ENCODE results near the gene RTL10.
"Not testable (repeated sequence)": the region's sequence is repeated elsewhere in the genome, so short reads cannot be mapped to it uniquely, and the experiment has no call there.

The RTL10 gene

DNA sequence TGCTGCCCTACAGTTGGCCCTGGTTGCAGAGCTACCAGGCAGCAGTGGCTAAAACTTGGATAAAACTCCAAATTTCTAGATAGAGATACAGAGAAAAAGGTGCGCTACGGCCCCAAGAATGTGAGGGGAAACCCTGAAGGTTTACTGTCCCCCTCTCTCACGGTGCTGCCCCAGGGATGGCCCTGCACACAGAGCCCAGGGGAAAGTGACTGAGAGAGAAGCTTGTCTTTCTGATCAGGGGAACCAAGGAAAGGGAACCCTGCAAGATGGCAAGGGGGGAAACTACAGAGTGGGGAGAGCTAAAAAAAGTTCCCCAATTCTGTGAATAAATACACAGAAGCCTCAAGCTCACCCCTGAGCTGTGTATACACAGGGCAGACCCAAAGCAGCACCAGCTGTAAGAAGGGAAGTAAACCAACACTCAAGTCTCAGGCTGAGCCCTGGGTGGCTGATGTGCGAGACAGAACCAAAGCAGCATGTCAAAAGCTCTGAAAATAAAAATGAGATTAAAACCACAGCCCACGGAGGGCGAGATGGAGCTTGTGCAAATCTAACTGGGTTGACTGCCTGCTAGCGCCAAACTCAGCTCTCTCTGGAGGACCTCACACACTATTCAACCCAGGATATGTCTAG lies 22.1 kb downstream of the RTL10 start:
- Histone ChIP-seq H3K4me1 (ENCODE audit: insufficient read depth, poor library complexity, severe bottlenecking) (peaks cover 2% of the 10 kb centered on the region), H3K27ac (ENCODE audit: poor library complexity, severe bottlenecking) (no peak overlapping the region), H3K4me3 (ENCODE audit: severe bottlenecking) (no peak overlapping the region), H3K9me3 (ENCODE audit: severe bottlenecking) (no peaks in the 10 kb centered on the region), H3K27me3 (ENCODE audit: insufficient read depth, poor library complexity, severe bottlenecking) (no peaks in the 10 kb centered on the region), H3K36me3 (ENCODE audit: low read depth) (no peaks in the 10 kb centered on the region)
- ATAC-seq (ENCODE audit: low read depth) (no peak), DNase-seq (ENCODE audit: low spot score) (no peak)
- TF ChIP-seq, protein P1, sequence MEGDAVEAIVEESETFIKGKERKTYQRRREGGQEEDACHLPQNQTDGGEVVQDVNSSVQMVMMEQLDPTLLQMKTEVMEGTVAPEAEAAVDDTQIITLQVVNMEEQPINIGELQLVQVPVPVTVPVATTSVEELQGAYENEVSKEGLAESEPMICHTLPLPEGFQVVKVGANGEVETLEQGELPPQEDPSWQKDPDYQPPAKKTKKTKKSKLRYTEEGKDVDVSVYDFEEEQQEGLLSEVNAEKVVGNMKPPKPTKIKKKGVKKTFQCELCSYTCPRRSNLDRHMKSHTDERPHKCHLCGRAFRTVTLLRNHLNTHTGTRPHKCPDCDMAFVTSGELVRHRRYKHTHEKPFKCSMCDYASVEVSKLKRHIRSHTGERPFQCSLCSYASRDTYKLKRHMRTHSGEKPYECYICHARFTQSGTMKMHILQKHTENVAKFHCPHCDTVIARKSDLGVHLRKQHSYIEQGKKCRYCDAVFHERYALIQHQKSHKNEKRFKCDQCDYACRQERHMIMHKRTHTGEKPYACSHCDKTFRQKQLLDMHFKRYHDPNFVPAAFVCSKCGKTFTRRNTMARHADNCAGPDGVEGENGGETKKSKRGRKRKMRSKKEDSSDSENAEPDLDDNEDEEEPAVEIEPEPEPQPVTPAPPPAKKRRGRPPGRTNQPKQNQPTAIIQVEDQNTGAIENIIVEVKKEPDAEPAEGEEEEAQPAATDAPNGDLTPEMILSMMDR (IDR thresholded peaks at IDR 0.05; ENCODE audit: poor library complexity, severe bottlenecking) = no peak

DNA sequence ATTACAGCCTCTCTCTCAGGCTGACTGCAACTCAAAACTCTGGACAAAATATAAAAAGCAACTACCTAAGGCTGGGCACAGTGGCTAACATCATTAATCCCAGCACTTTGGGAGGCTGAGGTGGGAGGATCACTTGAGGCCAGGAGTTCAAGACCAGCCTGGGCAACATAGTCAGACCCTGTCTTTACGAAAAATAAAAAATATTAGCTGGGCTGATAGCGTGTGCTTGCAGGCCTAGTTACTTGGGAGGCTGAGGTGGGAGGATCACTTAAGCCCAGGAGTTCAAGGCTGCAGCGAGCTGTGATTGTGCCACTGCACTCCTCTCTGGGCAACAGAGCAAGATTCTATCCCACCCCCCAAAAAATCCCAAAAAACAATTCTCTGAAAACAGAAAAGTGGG lies 22.7 kb downstream of the RTL10 start:
- ATAC-seq (ENCODE audit: low read depth); H3K4me3 ChIP-seq (ENCODE audit: severe bottlenecking); H3K36me3 ChIP-seq (ENCODE audit: low read depth); DNase-seq (ENCODE audit: low spot score); H3K27ac ChIP-seq (ENCODE audit: poor library complexity, severe bottlenecking); H3K27me3 ChIP-seq (ENCODE audit: insufficient read depth, poor library complexity, severe bottlenecking); H3K4me1 ChIP-seq (ENCODE audit: insufficient read depth, poor library complexity, severe bottlenecking); H3K9me3 ChIP-seq (ENCODE audit: severe bottlenecking): not testable (repeated sequence)

DNA sequence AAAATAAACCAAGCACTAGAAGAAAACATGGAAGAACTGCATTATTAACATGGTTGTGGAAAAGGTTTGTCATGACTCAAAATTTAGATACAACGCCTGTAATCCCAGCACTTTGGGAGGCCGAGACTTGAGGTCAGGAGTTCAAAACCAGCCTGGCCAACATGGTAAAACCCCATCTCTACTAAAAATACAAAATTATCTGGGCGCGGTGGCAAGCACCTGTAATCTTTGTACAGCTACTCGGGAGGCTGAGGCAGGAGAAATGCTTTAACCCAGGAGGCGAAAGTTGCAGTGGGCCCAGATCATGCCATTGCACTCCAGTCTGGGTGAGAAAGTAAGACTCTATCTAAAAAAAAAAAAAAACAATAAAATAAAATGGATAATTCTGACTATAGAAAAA lies 23.7 kb downstream of the RTL10 start:
- TF ChIP-seq, protein P1 (IDR thresholded peaks at IDR 0.05; ENCODE audit: poor library complexity, severe bottlenecking) = no peak
- H3K27ac ChIP-seq (ENCODE audit: poor library complexity, severe bottlenecking) = no peak overlapping the region
- H3K9me3 ChIP-seq (ENCODE audit: severe bottlenecking) = no peaks in the 10 kb centered on the region
- ATAC-seq (ENCODE audit: low read depth) (no peak), DNase-seq (ENCODE audit: low spot score) (no peak)
- no peaks in the 10 kb centered on the region for H3K36me3 ChIP-seq (ENCODE audit: low read depth)
- H3K27me3 ChIP-seq (ENCODE audit: insufficient read depth, poor library complexity, severe bottlenecking) = no peaks in the 10 kb centered on the region
- H3K4me3 ChIP-seq (ENCODE audit: severe bottlenecking) = no peak overlapping the region
- H3K4me1 ChIP-seq (ENCODE audit: insufficient read depth, poor library complexity, severe bottlenecking) = peaks cover 5% of the 10 kb centered on the region

DNA sequence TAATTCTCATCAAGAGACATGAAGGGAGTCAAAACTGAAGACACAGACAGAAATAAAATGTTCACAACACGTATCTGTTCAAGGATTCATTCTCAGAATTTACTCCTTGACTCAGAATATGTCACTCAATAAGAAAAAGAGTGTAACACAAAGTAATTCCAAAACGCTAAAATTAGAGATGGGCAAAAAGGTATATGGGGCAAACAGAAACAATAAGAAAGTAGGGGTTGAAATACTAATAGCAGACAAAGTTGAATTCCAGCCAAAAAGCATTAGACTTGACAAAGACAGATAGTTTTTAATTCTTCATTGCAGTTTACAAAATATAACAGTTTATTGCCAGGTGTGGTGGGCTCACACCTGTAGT lies 26.7 kb downstream of the RTL10 start:
- no peaks in the 10 kb centered on the region for H3K27me3 ChIP-seq (ENCODE audit: insufficient read depth, poor library complexity, severe bottlenecking)
- H3K4me1 ChIP-seq (ENCODE audit: insufficient read depth, poor library complexity, severe bottlenecking) = peaks cover 18% of the 10 kb centered on the region
- no peaks in the 10 kb centered on the region for H3K36me3 ChIP-seq (ENCODE audit: low read depth)
- no peak overlapping the region for H3K27ac ChIP-seq (ENCODE audit: poor library complexity, severe bottlenecking)
- DNase-seq (ENCODE audit: low spot score) (no peak), ATAC-seq (ENCODE audit: low read depth) (no peak)
- TF ChIP-seq, protein P1 (IDR thresholded peaks at IDR 0.05; ENCODE audit: poor library complexity, severe bottlenecking) = no peak
- no peak overlapping the region for H3K4me3 ChIP-seq (ENCODE audit: severe bottlenecking)
- H3K9me3 ChIP-seq (ENCODE audit: severe bottlenecking) = no peaks in the 10 kb centered on the region

DNA sequence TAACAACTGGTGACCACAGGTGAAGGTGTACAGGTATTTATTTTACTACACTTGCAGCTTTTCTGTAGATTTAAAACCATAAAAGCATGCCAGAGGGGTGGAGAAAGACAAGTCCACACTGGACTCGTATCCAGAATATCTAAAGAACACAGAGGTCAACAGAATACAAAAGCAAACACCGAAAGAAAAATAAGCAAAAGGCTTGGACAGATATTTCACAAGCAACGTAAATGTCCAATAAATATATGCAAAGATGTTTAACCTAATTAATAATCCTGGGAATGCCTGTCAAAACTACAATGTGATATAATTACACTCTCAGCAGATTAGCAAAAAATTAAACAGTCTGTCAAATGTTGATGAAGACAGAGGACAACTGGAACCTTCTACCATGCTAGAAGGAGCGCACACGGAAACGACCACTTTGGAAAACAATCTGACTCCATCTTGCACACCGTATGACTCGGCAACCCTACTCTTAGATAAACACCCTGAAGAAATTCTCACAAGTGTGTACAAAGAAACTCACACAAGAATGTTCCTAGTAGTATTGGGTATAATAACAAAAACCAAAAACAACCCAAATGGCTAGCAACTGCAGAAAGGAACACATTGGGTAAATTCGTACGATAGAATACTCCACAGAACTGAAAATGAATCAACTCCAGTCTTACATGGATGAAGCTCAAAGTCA lies 27.2 kb downstream of the RTL10 start:
- TF ChIP-seq, protein P1 (IDR thresholded peaks at IDR 0.05; ENCODE audit: poor library complexity, severe bottlenecking) = no peak
- H3K4me3 ChIP-seq (ENCODE audit: severe bottlenecking) = no peak overlapping the region
- ATAC-seq (ENCODE audit: low read depth) = no peak

More for the DNA sequence above, 27.2 kb downstream of the RTL10 start:
- no peak for DNase-seq (ENCODE audit: low spot score)
- no peaks in the 10 kb centered on the region for H3K27me3 ChIP-seq (ENCODE audit: insufficient read depth, poor library complexity, severe bottlenecking)
- H3K9me3 ChIP-seq (ENCODE audit: severe bottlenecking) = no peaks in the 10 kb centered on the region
- H3K4me1 ChIP-seq (ENCODE audit: insufficient read depth, poor library complexity, severe bottlenecking) = peaks cover 18% of the 10 kb centered on the region
- H3K36me3 ChIP-seq (ENCODE audit: low read depth) = no peaks in the 10 kb centered on the region
- no peak overlapping the region for H3K27ac ChIP-seq (ENCODE audit: poor library complexity, severe bottlenecking)
